AG09319 (cell line): ENCODE results near the gene PNPT1.

Experiments used
- DNase-seq: peaks from one replicate; pipeline ENCODE4 v3.0.0-alpha.2; 2010; ENCODE audit warnings: low read depth; ENCODE audit errors: extremely low read depth
- CTCF ChIP-seq: IDR thresholded peaks from 2 replicates; pipeline ENCODE4 v1.5.1; 2011; ENCODE audit warnings: low read depth, mild to moderate bottlenecking, inconsistent platforms, low read length, moderate library complexity

Gene PNPT1

GRCh38 chr2:55653255-55653654, 40.4 kb downstream of the PNPT1 start:
- DNase-seq = no peak
- no peak for TF ChIP-seq CTCF

GRCh38 chr2:55649211-55649610, 44.4 kb downstream of the PNPT1 start:
- no peak for TF ChIP-seq CTCF
- no peak for DNase-seq

GRCh38 chr2:55636831-55637230, 56.8 kb downstream of the PNPT1 start:
- DNase-seq = no peak
- no peak for TF ChIP-seq CTCF

- TF ChIP-seq CTCF = no peak
- DNase-seq = no peak
Observed at GRCh38 chr2:55628931-55629330, 64.7 kb downstream of the PNPT1 start.

- no peak for TF ChIP-seq CTCF
- DNase-seq = no peak
Observed at GRCh38 chr2:55627915-55628314, 65.7 kb downstream of the PNPT1 start.

GRCh38 chr2:55621802-55622201, 71.8 kb downstream of the PNPT1 start:
- DNase-seq = no peak
- TF ChIP-seq CTCF = no peak

GRCh38 chr2:55620123-55620779, 73.4 kb downstream of the PNPT1 start:
- peak; percentile 8; the same call in 1 of the 2 replicates for TF ChIP-seq CTCF
- no peak for DNase-seq
